Ovary (tissue), 3 donors: ENCODE results near the gene KCNMA1.

Experiments used
- EP300 ChIP-seq: sonication (generic); formaldehyde crosslinking; IDR thresholded peaks from one replicate; pipeline ENCODE4 v1.6.1; 2017; ENCODE audit warnings: antibody characterized with exemption
- POLR2A ChIP-seq: fragments of 450-650 bp; IDR thresholded peaks from one replicate; pipeline ENCODE4 v1.6.1; 2017; ENCODE audit warnings: antibody characterized with exemption, mild to moderate bottlenecking, moderate library complexity
- TF ChIP-seq, protein P1 (sequence below), 3 donors: fragments of 450-650 bp in 2 of 3; fragments of 200-600 bp in 1 of 3; IDR thresholded peaks; one replicate each; pipeline versions ENCODE4 v1.5.1 to v1.8.0; 2016 to 2022; ENCODE audit warnings: antibody characterized with exemption in 3 of 3, mild to moderate bottlenecking in 1 of 3
- donor health status: DM: no; HTN: no; CAD: no.

GRCh38 chr10:77606751-77607150, 30.9 kb downstream of the KCNMA1 start:
- TF ChIP-seq POLR2A (no peak), EP300 (no peak)
- TF ChIP-seq, protein P1, sequence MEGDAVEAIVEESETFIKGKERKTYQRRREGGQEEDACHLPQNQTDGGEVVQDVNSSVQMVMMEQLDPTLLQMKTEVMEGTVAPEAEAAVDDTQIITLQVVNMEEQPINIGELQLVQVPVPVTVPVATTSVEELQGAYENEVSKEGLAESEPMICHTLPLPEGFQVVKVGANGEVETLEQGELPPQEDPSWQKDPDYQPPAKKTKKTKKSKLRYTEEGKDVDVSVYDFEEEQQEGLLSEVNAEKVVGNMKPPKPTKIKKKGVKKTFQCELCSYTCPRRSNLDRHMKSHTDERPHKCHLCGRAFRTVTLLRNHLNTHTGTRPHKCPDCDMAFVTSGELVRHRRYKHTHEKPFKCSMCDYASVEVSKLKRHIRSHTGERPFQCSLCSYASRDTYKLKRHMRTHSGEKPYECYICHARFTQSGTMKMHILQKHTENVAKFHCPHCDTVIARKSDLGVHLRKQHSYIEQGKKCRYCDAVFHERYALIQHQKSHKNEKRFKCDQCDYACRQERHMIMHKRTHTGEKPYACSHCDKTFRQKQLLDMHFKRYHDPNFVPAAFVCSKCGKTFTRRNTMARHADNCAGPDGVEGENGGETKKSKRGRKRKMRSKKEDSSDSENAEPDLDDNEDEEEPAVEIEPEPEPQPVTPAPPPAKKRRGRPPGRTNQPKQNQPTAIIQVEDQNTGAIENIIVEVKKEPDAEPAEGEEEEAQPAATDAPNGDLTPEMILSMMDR (IDR thresholded peaks at IDR 0.05) = no peak
